ENCODE measurements around the gene LDOC1.
A peak's percentile ranks its signal among the peaks of the same experiment; 100 is the strongest.
"Not testable (repeated sequence)": the region's sequence is repeated elsewhere in the genome, so short reads cannot be mapped to it uniquely, and the experiment has no call there.

Gene LDOC1

GRCh38 chrX:141176586-141177451, at the start of gene LDOC1:
Gene LDOC1 (minus strand): TSS chrX:141177129. CDS start chrX:141177021, 108 bp downstream.
- DNase-seq (ENCODE audit: low read depth in 2 of 2, low spot score in 1 of 2): peak; percentile 32 to 34

- DNase-seq (ENCODE audit: low read depth in 2 of 2, low spot score in 1 of 2): no peak
Observed at GRCh38 chrX:141221611-141222010, 44.7 kb upstream of the LDOC1 start.

- no peak for DNase-seq (ENCODE audit: low read depth in 2 of 2, low spot score in 1 of 2)
Observed at GRCh38 chrX:141220342-141221008, 43.5 kb upstream of the LDOC1 start.

- DNase-seq (ENCODE audit: low read depth in 2 of 2, low spot score in 1 of 2): no peak
Observed at GRCh38 chrX:141214196-141214595, 37.3 kb upstream of the LDOC1 start.

GRCh38 chrX:141201962-141202361, 25.0 kb upstream of the LDOC1 start:
- no peak for DNase-seq (ENCODE audit: low read depth in 2 of 2, low spot score in 1 of 2)

- DNase-seq (ENCODE audit: low read depth in 2 of 2, low spot score in 1 of 2): not testable (repeated sequence)
Observed at GRCh38 chrX:141188573-141188972, 11.6 kb upstream of the LDOC1 start.

- DNase-seq (ENCODE audit: low read depth in 2 of 2, low spot score in 1 of 2): no peak
Observed at GRCh38 chrX:141185366-141185765, 8.4 kb upstream of the LDOC1 start.

- DNase-seq (ENCODE audit: low read depth in 2 of 2, low spot score in 1 of 2): no peak
Observed at GRCh38 chrX:141183000-141183399, 6.1 kb upstream of the LDOC1 start.

GRCh38 chrX:141180851-141181250, 3.9 kb upstream of the LDOC1 start:
- DNase-seq (ENCODE audit: low read depth in 2 of 2, low spot score in 1 of 2): no peak

GRCh38 chrX:141175786-141176185, 1.1 kb downstream of the LDOC1 start:
- DNase-seq (ENCODE audit: low read depth in 2 of 2, low spot score in 1 of 2): no peak

- DNase-seq (ENCODE audit: low read depth in 2 of 2, low spot score in 1 of 2): no peak
Observed at GRCh38 chrX:141164406-141164805, 12.5 kb downstream of the LDOC1 start.

- no peak for DNase-seq (ENCODE audit: low read depth in 2 of 2, low spot score in 1 of 2)
Observed at GRCh38 chrX:141158084-141158483, 18.8 kb downstream of the LDOC1 start.

GRCh38 chrX:141155231-141155630, 21.7 kb downstream of the LDOC1 start:
- not testable (repeated sequence) for DNase-seq (ENCODE audit: low read depth in 2 of 2, low spot score in 1 of 2)

- no peak for DNase-seq (ENCODE audit: low read depth in 2 of 2, low spot score in 1 of 2)
Observed at GRCh38 chrX:141142946-141143345, 34.0 kb downstream of the LDOC1 start.

GRCh38 chrX:141133272-141133671, 43.7 kb downstream of the LDOC1 start:
- DNase-seq (ENCODE audit: low read depth in 2 of 2, low spot score in 1 of 2): no peak

- no peak for DNase-seq (ENCODE audit: low read depth in 2 of 2, low spot score in 1 of 2)
Observed at GRCh38 chrX:141127146-141127545, 49.8 kb downstream of the LDOC1 start.
